GM18951 (cell line): Measurements from ENCODE around the gene PALM2AKAP2.

Experiments used
- POLR2A ChIP-seq: IDR thresholded peaks from 4 replicates; pipeline ENCODE4 v1.6.1; 2011; ENCODE audit warnings: mild to moderate bottlenecking; ENCODE audit not compliant: insufficient read length, insufficient read depth; ENCODE audit errors: extremely low read depth
- in situ Hi-C: fragments of 300-500 bp; cut with MboI; formaldehyde crosslinking; loops from one replicate; pipeline ENCODE4 v1.12.0; 2022; ENCODE audit warnings: low sequenced_read_pairs, mixed read lengths, inconsistent platforms; ENCODE audit not compliant: unreplicated experiment

Gene PALM2AKAP2

GRCh38 chr9:109759589-109759988 is 20.4 kb upstream of the PALM2AKAP2 start:
- TF ChIP-seq POLR2A, result no peak
- in situ Hi-C loops, result no loop called here

- in situ Hi-C loops, result no loop called here
- TF ChIP-seq POLR2A, result no peak
Observed at GRCh38 chr9:109765278-109765677, 14.7 kb upstream of the PALM2AKAP2 start.

GRCh38 chr9:109765830-109766229 is 14.2 kb upstream of the PALM2AKAP2 start:
- in situ Hi-C loops, result no loop called here
- TF ChIP-seq POLR2A, result no peak

GRCh38 chr9:109766351-109766750 is 13.6 kb upstream of the PALM2AKAP2 start:
- no peak for TF ChIP-seq POLR2A
- in situ Hi-C loops, result no loop called here

- in situ Hi-C loops, result no loop called here
- TF ChIP-seq POLR2A, result no peak
Observed at GRCh38 chr9:109767404-109767803, 12.6 kb upstream of the PALM2AKAP2 start.

- TF ChIP-seq POLR2A, result no peak
- in situ Hi-C loops, result no loop called here
Observed at GRCh38 chr9:109767814-109768213, 12.2 kb upstream of the PALM2AKAP2 start.

- in situ Hi-C loops, result no loop called here
- TF ChIP-seq POLR2A, result no peak
Observed at GRCh38 chr9:109769250-109769649, 10.7 kb upstream of the PALM2AKAP2 start.

- no peak for TF ChIP-seq POLR2A
- in situ Hi-C loops, result no loop called here
Observed at GRCh38 chr9:109770101-109770500, 9.9 kb upstream of the PALM2AKAP2 start.

- TF ChIP-seq POLR2A, result no peak
- in situ Hi-C loops, result no loop called here
Observed at GRCh38 chr9:109771087-109771486, 8.9 kb upstream of the PALM2AKAP2 start.

- TF ChIP-seq POLR2A, result no peak
Observed at GRCh38 chr9:109771796-109772531, 8.0 kb upstream of the PALM2AKAP2 start.

GRCh38 chr9:109775516-109775915 is 4.5 kb upstream of the PALM2AKAP2 start:
- TF ChIP-seq POLR2A, result no peak
- in situ Hi-C loops, result no loop called here

More at GRCh38 chr9:109771796-109772531, 8.0 kb upstream of the PALM2AKAP2 start:
- in situ Hi-C loops, result no loop called here

GRCh38 chr9:109776391-109776790 is 3.6 kb upstream of the PALM2AKAP2 start:
- in situ Hi-C loops, result no loop called here
- no peak for TF ChIP-seq POLR2A

- in situ Hi-C loops, result no loop called here
- no peak for TF ChIP-seq POLR2A
Observed at GRCh38 chr9:109780453-109781033, 545 bp downstream of the PALM2AKAP2 start.

GRCh38 chr9:109781086-109781485 is 1.1 kb downstream of the PALM2AKAP2 start:
- in situ Hi-C loops, result no loop called here
- TF ChIP-seq POLR2A, result no peak
